DMS114 treated with DMSO at 0.1 percent for 48 hours (cell line): ENCODE results near the gene SLC37A4.
"Not testable (repeated sequence)": the region's sequence is repeated elsewhere in the genome, so short reads cannot be mapped to it uniquely, and the experiment has no call there.

ENCODE experiments used
- DNase-seq: peaks from one replicate; lab custom pipeline; 2025; ENCODE audit not compliant: unreplicated experiment; lab: John Stamatoyannopoulos, UW

Gene SLC37A4

DNA sequence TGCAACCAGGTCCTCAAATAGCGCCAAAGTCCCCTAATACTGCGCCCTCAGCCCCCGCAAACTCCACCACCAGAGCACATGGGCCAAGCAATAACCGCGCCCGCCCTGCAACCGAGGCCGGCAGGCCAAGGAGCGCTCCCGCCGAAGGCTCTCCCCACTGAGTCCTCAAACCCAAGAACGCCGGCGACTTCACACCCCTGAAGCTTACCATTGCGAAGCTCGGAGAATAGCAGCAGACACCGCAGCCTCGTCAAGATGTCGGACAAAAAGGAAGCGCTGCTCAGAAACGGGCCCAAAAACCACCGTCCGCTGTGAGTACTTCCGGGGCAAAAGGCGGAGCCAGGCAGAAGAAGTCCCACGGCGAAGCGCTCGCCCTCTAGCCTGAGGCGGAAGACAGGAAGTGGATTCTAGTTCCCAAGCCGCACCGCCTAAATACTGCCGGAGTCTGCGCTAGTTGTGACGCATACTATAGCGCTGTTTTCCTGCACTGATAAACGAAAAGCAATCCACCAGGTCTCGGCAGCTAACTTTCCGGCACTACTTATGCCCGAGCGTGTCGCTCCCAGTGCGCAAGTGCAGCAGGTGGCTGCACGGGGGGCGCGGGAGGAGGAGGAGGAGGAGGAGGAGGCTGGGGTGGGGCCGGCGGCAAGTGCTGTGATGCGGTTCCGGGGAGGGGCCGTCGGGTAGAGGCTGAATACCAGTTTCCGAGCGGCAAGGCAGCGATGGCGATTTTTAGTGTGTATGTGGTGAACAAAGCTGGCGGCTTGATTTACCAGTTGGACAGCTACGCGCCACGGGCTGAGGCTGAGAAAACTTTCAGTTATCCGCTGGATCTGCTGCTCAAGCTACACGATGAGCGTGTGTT is 12.4 kb downstream of the SLC37A4 start, which contains the start of the genes RPS25 and TRAPPC4:
TSS of gene RPS25 (minus strand) at position 270 of the 865 bp plus-strand sequence. CDS start at position 211, 59 bp downstream.
TSS of gene TRAPPC4 (plus strand) at position 693 of the 865 bp plus-strand sequence. CDS start at position 723, 30 bp downstream.
- DNase-seq, result peak; percentile 85

DNA sequence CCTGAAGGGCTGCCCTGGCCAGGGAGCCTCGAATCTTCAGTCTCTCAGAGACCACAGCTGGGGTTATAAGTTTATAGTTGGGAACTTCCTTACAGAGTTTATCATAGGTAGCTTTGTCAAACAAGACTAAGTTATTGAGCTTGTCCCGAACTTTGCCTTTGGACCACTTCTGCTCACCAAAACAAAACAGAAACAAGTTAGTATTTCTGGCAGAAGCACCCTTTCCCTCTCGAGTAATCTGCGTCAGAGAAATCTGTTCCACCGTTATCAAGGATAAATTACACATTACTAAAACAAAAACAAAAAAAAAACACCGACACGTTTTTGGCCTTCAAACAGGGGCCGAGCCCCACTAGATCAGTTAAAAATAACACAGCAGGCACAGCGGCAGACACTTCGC is 13.3 kb downstream of the SLC37A4 start:
- not testable (repeated sequence) for DNase-seq

DNA sequence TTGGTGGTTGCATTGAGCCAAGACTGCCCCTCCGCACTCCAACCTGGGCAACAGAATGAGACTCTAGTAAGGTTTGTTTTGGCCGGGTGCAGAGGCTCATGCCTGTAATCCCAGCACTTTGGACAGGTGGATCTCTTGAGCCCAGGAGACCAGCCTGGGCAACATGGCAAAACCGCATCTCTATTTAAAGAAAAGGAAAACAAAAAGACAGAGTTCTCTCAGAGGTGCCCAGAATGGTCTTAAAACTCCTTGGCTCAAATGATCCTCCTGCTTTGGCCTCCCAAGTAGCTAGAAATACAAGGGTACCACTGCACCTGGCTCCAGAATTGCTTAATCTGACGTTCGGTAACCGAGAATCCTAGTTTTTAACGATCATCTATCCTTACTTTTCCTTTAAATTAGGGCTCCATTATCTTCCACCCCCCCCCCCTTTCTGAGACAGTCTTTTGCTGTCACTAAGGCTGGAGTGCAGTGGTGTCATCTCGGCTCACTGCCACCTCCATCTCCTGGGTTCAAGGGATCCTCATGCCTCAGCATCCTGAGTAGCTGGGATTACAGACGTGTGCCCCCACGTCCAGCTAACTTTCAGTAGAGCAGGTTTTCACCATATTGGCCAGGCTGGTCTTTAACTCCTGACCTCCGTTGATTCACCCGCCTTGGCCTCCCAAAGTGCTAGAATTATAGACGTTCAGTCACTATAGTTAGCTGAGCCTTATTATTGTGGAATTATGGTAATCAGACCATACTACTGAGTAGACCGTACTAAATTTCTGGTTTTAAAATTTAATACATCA is 14.3 kb downstream of the SLC37A4 start:
- DNase-seq, result no peak

DNA sequence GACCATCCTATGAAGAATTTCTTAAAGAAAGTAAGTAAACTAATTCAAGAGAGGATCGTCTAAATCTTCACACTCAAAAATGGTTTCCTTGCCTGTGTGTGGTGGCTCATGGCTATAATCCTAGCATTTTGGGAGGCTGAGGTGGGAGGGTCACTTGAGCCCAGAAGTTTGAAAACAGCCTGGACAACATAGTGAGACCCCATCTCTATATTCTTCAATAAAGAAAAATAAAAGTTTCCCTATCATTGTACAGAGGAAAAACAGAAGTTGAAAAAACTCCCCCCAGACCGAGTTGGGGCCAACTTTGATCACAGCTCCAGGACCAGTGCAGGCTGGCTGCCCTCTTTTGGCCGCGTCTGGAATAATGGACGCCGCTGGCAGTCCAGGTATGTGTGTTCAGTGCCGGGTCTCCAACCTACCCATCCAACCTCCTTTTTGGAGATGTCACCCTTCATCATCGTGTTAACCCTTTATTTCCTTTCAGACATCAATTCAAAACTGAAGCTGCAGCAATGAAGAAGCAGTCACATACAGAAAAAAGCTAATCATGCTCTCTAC is 15.5 kb downstream of the SLC37A4 start:
- no peak for DNase-seq

DNA sequence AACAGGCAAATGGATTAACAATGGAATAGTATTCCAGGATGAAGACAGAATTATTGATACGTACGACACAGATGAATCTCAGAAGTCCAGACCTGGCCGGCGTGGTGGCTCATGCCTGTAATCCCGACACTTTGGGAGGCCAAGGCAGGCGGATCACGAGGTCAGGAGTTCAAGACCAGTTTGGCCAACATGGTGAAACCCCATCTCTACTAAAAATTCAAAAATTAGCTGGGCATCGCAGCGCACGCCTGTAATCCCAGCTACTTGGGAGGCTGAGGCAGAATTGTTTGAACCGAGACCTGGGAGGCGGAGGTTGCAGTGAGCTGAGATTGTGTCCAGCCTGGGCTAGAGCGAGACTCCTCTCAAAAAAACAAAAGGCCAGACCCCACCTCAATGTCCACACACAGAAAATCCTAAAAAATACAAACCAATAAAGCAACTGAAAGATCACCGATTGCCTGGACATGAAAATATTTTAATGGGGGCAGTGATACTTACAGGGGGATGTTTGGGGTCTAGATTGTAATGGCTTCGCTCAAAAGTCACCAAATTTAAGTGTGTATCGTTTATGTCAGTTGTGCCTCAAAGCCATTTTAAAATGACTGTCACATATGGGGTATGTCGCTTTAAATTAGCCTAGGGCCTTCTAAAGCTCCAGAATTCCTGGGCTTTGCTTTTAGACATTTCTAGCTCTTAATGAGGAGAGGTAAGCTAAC is 16.3 kb downstream of the SLC37A4 start:
- DNase-seq, result no peak

DNA sequence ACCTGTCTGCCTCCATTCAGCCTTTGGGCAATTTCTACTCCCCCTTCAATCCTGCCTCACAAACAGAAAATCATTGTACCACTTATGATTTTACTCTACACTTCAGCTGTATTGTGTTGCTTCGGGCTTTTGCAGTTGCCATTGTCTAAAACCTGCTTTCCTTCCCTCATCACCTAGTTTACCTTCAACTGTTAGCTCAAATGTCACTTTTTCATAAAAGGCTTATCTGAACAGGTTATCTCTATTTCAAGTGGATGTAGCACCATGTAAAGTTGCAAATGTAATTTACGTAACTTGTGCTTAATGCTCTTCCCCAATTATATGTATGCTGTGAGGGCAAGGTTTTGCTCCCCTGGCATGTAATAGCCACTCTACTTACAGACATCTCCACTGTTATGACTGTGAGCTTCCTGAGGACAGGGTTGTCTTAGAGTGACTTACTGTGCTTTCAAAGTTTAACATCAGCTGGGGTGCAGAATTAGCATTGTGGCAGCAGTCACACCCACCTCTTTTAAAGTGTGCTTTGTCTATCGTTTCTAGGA is 18.0 kb downstream of the SLC37A4 start:
- no peak for DNase-seq

DNA sequence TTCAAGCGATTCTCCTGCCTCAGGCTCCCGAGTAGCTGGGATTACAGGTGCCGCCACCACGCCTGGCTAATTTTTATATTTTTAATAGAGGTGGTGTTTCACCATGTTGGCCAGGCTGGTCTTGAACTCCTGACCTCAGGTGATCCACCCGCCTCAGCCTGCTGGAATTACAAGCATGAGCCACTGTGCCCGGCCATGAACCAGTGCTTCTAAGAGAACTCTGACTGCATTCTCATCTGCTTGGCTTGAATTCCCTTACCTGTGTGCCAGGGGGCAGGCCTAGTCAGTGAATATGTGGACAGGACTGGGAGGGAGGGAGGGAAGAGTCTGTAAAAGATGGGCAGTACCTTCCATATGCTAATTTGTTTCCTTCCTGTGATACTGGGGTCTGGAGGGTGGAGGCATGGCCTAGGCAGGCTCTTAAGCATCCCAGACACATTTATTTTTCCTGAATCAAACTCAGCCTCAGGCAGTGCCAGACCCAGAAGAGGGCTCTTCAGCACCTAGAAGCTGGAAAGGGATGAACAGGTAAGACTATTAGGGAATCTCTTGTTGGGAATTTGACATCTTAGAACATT is 19.1 kb downstream of the SLC37A4 start:
- no peak for DNase-seq

DNA sequence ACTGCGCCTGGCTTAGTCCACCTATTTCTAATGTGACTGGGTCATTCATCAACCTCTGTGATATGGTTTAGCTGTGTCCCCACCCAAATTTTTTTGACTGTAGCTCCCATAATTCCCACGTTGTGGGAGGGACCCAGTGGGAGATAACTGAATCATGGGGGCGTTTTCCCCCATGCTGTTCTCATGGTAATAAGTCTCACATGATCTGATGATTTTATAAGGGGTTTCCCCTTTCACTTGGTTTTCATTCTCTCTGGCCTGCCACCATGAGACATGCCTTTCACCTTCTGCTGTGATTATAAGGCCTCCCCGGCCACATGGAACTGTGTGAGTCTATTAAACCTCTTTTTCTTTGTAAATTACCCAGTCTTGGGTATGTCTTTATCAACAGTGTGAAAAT is 24.0 kb downstream of the SLC37A4 start:
- DNase-seq, result no peak

DNA sequence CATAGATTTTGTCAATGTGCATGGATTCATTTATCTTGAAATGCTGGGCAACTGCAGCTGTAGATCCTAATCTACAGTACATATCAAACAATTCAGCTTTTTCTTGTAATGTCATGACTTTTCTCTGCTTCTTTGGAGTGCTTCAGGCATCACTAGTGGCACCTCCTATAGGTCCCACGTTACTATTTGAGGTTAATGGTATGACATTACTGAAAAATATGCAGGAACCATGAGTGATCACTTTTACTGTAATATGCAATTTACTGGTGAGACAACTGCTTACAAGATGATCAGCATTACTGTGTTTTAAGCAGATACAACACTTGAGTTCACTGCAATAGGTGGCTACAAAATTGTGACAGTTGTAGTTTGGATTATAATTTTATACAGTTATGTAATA is 29.8 kb downstream of the SLC37A4 start:
- no peak for DNase-seq

DNA sequence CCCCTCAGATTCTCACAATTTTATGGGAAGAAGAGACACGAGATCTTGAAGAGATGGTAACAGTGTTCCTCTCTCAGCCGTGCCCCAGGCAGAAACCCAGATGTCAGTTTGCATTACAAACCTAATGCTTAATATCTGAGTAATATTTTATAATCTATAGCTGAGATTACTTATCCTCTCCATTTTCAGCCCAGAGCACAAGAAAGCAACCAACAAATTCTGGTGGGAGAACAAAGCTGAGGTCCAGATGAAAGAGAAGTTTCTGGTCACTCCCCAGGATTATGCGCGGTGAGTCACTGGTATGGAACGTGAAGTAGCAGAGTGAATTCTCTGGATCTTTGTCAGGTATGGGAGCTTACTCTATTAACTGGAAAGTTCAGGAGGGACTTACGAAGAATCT is 31.9 kb downstream of the SLC37A4 start:
- DNase-seq, result peak; percentile 16

DNA sequence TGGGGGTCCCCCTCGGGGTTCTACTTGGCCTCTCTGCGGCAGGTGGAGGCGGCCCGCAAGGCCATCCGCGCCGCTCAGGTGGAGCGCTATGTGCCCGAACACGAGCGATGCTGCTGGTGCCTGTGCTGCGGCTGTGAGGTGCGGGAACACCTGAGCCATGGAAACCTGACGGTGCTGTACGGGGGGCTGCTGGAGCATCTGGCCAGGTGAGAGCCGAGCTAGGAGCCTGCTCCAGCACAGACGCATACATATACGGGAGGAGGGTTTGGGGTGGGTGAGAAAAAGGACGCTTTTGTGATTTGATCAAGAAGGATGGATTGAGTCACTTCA is 32.3 kb downstream of the SLC37A4 start:
- DNase-seq, result no peak

DNA sequence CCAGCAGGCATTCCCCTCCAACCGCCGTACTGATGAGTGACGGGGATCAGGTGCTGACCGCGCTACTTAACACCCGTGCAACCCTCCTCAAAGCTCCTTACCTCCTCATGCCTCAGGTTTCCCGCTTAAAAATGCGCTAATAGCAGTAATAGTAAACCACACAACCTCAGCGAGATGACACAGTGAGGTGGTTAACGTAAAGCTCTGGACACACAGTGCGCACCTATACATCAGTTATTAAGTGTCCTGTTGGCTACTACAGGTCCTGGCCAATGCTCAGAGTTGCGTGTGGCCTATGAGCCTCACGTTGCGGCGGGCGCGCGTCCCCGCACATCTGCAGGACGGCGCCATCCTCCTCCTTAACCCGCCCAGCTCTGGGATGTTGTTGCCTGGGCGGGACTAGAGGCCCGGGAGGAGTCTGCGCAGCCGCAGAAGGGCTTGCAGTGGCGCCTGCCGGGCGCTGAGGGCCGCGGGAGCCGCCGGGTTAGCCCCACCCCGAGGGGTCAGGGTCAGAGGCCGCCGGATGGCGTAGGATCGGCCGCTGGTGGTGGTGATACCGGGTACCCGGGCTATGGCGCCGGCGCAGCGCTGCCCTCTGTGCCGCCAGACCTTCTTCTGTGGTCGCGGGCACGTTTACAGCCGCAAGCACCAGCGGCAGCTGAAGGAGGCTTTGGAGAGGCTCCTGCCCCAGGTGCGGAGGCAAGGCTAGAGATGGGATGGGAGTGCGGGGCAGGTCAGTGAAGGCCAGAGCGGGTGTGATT is 32.9 kb downstream of the SLC37A4 start, which contains the start of gene CENATAC:
TSS of gene CENATAC (plus strand) at position 512 of the 761 bp plus-strand sequence. CDS start at position 572, 60 bp downstream.
- peak; percentile 74 for DNase-seq

DNA sequence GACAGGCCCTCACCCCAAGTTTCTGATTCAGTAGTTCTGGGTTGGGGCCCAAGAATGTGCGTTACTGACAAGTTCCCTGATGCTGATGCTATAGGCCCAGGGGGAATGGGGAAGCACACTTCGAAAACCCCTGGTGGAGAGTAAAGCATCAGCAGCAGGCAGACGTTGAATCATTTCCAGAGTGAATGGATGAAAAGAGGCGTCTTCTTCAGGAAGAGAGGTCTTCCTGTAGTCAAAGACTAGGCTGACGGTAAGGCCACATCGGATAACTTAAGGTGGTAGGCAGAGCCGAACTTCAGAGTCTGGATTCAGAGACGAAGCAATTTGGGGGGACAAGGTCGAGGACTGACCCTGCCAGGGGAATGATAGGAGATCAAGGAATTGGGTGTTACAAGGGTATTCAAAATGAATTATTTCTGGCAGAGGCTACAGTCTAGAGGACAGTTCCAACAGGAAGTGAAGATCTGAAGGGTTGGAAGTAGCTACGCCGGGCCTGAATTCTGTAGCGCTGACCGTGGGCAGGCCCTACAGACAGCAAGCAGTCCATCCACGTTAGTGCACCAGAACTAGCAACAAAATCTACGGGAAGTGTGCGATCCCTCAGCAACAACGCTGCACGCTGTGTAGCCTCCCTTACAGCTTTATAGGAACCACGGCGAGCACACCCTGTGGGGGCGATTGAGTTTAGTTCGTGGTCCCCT is 33.6 kb downstream of the SLC37A4 start:
- peak; percentile 22 for DNase-seq

DNA sequence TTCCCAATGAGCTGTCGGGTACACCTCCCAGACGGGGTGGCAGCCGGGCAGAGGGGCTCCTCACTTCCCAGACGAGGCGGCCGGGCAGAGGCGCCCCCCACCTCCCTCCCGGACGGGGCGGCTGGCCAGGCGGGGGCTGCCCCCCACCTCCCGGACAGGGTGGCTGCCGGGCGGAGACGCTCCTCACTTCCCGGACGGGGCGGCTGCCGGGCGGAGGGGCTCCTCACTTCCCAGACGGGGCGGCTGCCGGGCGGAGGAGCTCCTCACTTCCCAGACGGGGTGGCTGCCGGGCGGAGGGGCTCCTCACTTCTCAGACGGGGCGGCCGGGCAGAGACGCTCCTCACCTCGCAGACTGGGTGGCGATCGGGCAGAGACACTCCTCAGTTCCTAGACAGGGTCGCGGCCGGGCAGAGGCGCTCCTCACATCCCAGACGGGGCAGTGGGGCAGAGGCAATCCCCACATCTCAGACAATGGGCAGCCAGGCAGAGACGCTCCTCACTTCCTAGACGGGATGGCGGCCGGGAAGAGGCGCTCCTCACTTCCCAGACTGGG is 39.1 kb downstream of the SLC37A4 start:
- DNase-seq, result not testable (repeated sequence)

DNA sequence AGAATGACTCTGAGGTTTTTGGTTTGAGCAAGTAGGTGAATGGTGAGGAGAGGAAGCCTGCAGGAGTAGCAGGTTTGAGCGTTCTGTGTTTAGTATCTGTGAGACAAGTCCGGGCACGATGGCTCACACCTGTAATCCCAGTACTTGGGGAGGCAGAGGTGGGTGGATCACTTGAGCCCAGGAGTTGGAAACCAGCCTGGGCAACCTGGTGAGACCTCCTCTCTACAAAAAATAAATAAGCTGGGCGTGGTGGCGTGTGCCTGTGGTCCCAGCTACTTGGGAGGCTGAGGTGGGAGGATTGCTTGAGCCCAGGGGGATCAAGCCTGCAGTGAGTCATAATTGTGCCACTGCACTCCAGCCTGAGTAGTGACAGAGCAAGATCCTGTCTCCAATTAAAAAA is 42.4 kb downstream of the SLC37A4 start:
- no peak for DNase-seq

DNA sequence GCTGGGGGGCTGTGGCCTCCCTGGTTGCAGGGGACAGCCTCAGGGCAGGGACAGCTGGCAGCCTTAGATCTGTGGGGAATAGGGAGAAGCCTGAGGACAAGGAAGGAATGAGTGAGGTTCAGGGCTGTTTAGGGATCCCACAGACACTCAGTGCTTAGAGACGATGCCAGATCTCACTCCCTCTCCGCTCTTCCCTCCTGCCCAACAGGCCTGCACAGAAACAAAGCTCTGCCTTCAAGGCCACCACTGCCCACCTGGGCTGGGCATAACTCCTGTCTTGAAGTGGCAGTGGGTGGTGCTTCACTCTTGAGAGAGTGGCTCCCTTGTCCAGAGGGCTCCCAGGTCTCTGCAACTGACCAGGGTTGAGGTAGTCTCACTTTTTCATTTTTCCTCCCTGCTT is 45.9 kb downstream of the SLC37A4 start:
- no peak for DNase-seq

DNA sequence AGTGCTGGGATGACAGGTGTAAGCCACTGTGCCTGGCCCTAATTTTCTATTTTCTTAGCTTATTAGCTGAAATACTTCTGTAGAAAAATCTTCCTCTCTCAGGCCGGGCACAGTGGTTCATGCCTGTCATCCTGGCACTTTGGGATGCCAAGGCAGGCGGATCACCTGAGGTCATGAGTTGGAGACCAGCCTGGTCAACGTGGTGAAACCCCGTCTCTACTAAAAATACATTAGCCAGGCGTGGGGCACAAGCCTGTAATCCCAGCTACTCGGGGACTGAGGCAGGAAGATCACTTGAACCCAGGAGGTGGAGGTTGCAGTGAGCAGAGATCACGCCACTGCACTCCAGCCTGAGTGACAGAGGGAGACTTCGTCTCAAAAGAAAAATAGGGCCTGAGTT is 46.3 kb downstream of the SLC37A4 start:
- not testable (repeated sequence) for DNase-seq

DNA sequence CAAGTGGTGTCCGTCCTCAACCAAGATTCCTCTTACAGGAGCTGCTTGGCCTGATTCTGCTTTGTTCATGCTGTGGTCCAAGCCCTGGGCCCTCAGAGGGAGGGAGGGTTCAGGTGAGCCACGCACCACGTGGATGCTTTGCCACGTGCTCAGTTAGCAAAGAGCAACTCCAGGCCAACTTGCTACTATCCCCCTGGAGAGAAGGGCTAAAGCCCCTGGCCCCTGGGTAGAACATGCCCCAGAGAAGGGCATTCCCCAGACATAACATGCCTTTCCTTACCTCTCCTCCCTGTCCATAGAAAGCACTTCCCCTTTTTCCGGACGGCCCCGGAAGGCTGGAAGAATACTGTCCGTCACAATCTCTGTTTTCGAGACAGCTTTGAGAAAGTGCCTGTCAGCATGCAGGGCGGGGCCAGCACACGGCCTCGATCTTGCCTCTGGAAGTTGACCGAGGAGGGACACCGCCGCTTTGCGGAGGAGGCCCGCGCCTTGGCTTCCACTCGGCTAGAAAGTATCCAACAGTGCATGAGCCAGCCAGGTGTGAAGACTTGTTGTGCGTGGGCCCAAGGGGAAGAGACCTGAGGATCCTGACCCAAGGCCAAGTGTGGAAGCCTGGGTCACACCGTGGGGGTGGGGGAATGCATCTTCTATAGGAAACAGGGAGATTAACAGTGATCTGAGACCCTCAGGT is 50.3 kb downstream of the SLC37A4 start:
- no peak for DNase-seq
